Subcutaneous abdominal adipose tissue (tissue), 5 donors: Measurements from ENCODE around the gene ABHD12.
A peak's percentile ranks its signal among the peaks of the same experiment; 100 is the strongest.

Source experiments
- H3K27ac ChIP-seq: one replicate; pipeline ENCODE4 v1.7.0; 2013; ENCODE audit warnings: low read depth, mild to moderate bottlenecking, inconsistent platforms, low read length, moderate library complexity
- H3K27me3 ChIP-seq, 5 donors: one replicate each; pipeline ENCODE4 v1.7.0; 2013; ENCODE audit warnings: low read length in 5 of 5, inconsistent platforms in 1 of 5; ENCODE audit not compliant: control insufficient read depth in 5 of 5, insufficient read depth in 4 of 5
- H3K36me3 ChIP-seq, 5 donors: one replicate each; pipeline ENCODE4 v1.7.0; 2013; ENCODE audit warnings: low read length in 5 of 5; ENCODE audit not compliant: control insufficient read depth in 5 of 5, insufficient read depth in 5 of 5
- H3K4me1 ChIP-seq, 5 donors: one replicate each; pipeline ENCODE4 v1.7.0; 2013; ENCODE audit warnings: low read length in 5 of 5, mild to moderate bottlenecking in 3 of 5, moderate library complexity in 1 of 5; ENCODE audit not compliant: control insufficient read depth in 5 of 5, insufficient read depth in 5 of 5
- H3K4me3 ChIP-seq, 5 donors: one replicate each; pipeline ENCODE4 v1.7.0; 2013; ENCODE audit warnings: low read length in 5 of 5, low read depth in 1 of 5
- H3K9ac ChIP-seq, 5 donors: one replicate each; pipeline ENCODE4 v1.7.0; 2013; ENCODE audit warnings: low read length in 5 of 5, mild to moderate bottlenecking in 4 of 5, moderate library complexity in 3 of 5
- H3K9me3 ChIP-seq, 5 donors: one replicate each; pipeline ENCODE4 v1.7.0; 2013; ENCODE audit warnings: low read length in 5 of 5; ENCODE audit not compliant: control insufficient read depth in 5 of 5
- donor health status: healthy.
- donor health status: healthy.
- donor health status: healthy.
- donor health status: healthy.
- donor health status: healthy.

Gene ABHD12

GRCh38 chr20:25309395-25310267 is 81.0 kb downstream of the ABHD12 start:
- peak overlapping the region in 2 of 5 donors; percentile 5 to 41 for H3K9ac ChIP-seq
- peaks cover 0 to 30% (median 11%) of the 10 kb centered on the region in 5 donors for H3K36me3 ChIP-seq

GRCh38 chr20:25308671-25309394 is 81.8 kb downstream of the ABHD12 start:
- peaks cover 0 to 35% (median 12%) of the 10 kb centered on the region in 5 donors for H3K36me3 ChIP-seq
- H3K4me3 ChIP-seq: no peak overlapping the region
- H3K27me3 ChIP-seq: no peaks in the 10 kb centered on the region
- H3K9me3 ChIP-seq: no peaks in the 10 kb centered on the region
- peak overlapping the region in 1 of 5 donors; percentile 2 for H3K9ac ChIP-seq
- peak overlapping the region; percentile 8 for H3K27ac ChIP-seq
- H3K4me1 ChIP-seq: peaks cover 6 to 34% (median 27%) of the 10 kb centered on the region in 5 donors

More at GRCh38 chr20:25309395-25310267, 81.0 kb downstream of the ABHD12 start:
- Histone ChIP-seq H3K27me3 (no peaks in the 10 kb centered on the region), H3K4me3 (no peak overlapping the region), H3K4me1 (peaks cover 6 to 34% (median 27%) of the 10 kb centered on the region in 5 donors), H3K27ac (peak overlapping the region; percentile 8), H3K9me3 (no peaks in the 10 kb centered on the region)

- Histone ChIP-seq H3K4me3 (no peak overlapping the region), H3K9ac (no peak overlapping the region), H3K27me3 (no peaks in the 10 kb centered on the region), H3K4me1 (peaks cover 6 to 34% (median 27%) of the 10 kb centered on the region in 5 donors), H3K9me3 (no peaks in the 10 kb centered on the region), H3K36me3 (peaks cover 0 to 41% (median 17%) of the 10 kb centered on the region in 5 donors), H3K27ac (no peak overlapping the region)
Observed at GRCh38 chr20:25308083-25308491, 82.5 kb downstream of the ABHD12 start.

GRCh38 chr20:25306991-25307903 is 83.4 kb downstream of the ABHD12 start:
- Histone ChIP-seq H3K4me1 (peaks cover 6 to 34% (median 27%) of the 10 kb centered on the region in 5 donors), H3K27me3 (no peaks in the 10 kb centered on the region), H3K36me3 (peaks cover 0 to 48% (median 22%) of the 10 kb centered on the region in 5 donors), H3K4me3 (no peak overlapping the region), H3K9me3 (no peaks in the 10 kb centered on the region), H3K27ac (no peak overlapping the region), H3K9ac (no peak overlapping the region)

GRCh38 chr20:25304025-25304549 is 86.5 kb downstream of the ABHD12 start:
- Histone ChIP-seq H3K4me1 (peaks cover 0 to 15% (median 8%) of the 10 kb centered on the region in 5 donors), H3K36me3 (peaks cover 0 to 66% (median 37%) of the 10 kb centered on the region in 5 donors), H3K9ac (no peak overlapping the region), H3K27ac (no peak overlapping the region), H3K4me3 (no peak overlapping the region), H3K9me3 (no peaks in the 10 kb centered on the region), H3K27me3 (no peaks in the 10 kb centered on the region)

GRCh38 chr20:25303292-25304024 is 87.2 kb downstream of the ABHD12 start:
- Histone ChIP-seq H3K4me3 (no peak overlapping the region), H3K9me3 (no peaks in the 10 kb centered on the region), H3K27ac (no peak overlapping the region), H3K9ac (no peak overlapping the region), H3K4me1 (peaks cover 0 to 9% (median 8%) of the 10 kb centered on the region in 5 donors), H3K27me3 (no peaks in the 10 kb centered on the region), H3K36me3 (peaks cover 0 to 66% (median 40%) of the 10 kb centered on the region in 5 donors)

- no peak overlapping the region for H3K4me3 ChIP-seq
- no peaks in the 10 kb centered on the region for H3K27me3 ChIP-seq
- H3K9me3 ChIP-seq: no peaks in the 10 kb centered on the region
- no peak overlapping the region for H3K27ac ChIP-seq
- H3K36me3 ChIP-seq: peaks cover 0 to 65% (median 38%) of the 10 kb centered on the region in 5 donors
- peaks cover 0 to 10% (median 9%) of the 10 kb centered on the region in 5 donors for H3K4me1 ChIP-seq
- H3K9ac ChIP-seq: no peak overlapping the region
Observed at GRCh38 chr20:25302596-25302995, 88.0 kb downstream of the ABHD12 start.

GRCh38 chr20:25301357-25301920 is 89.2 kb downstream of the ABHD12 start:
- Histone ChIP-seq H3K36me3 (peaks cover 0 to 68% (median 43%) of the 10 kb centered on the region in 5 donors), H3K27ac (no peak overlapping the region), H3K9ac (no peak overlapping the region), H3K4me3 (no peak overlapping the region), H3K9me3 (no peaks in the 10 kb centered on the region), H3K4me1 (peaks cover 2 to 22% (median 20%) of the 10 kb centered on the region in 5 donors), H3K27me3 (no peaks in the 10 kb centered on the region)
